ENCODE results near the gene RNU6-7.

RNU6-7 gene

GRCh38 chr14:32171469-32171868 is 30.4 kb upstream of the RNU6-7 start:
- Histone ChIP-seq H3K27me3 (replicated peaks; ENCODE audit: control insufficient read depth, insufficient read depth, low read length) (no peaks in the 10 kb centered on the region), H3K36me3 (ENCODE audit: control insufficient read depth, insufficient read depth, low read length) (no peaks in the 10 kb centered on the region), H3K4me3 (replicated peaks; ENCODE audit: low read depth, low read length) (no peak overlapping the region)
- DNase-seq (ENCODE audit: extremely low read depth, insufficient read length), result no peak
- TF ChIP-seq CTCF (IDR thresholded peaks at IDR 0.05; ENCODE audit: insufficient read depth, low read length, poor library complexity, severe bottlenecking), result no peak

GRCh38 chr14:32183151-32184058 is 18.4 kb upstream of the RNU6-7 start:
- DNase-seq (ENCODE audit: extremely low read depth, insufficient read length), result no peak
- no peaks in the 10 kb centered on the region for H3K36me3 ChIP-seq (ENCODE audit: control insufficient read depth, insufficient read depth, low read length)
- H3K4me3 ChIP-seq (replicated peaks; ENCODE audit: low read depth, low read length), result no peak overlapping the region
- H3K27me3 ChIP-seq (replicated peaks; ENCODE audit: control insufficient read depth, insufficient read depth, low read length), result no peaks in the 10 kb centered on the region
- TF ChIP-seq CTCF (IDR thresholded peaks at IDR 0.05; ENCODE audit: insufficient read depth, low read length, poor library complexity, severe bottlenecking), result no peak

- Histone ChIP-seq H3K27me3 (replicated peaks; ENCODE audit: control insufficient read depth, insufficient read depth, low read length) (no peaks in the 10 kb centered on the region), H3K36me3 (ENCODE audit: control insufficient read depth, insufficient read depth, low read length) (no peaks in the 10 kb centered on the region), H3K4me3 (replicated peaks; ENCODE audit: low read depth, low read length) (no peak overlapping the region)
- no peak for DNase-seq (ENCODE audit: extremely low read depth, insufficient read length)
- TF ChIP-seq CTCF (IDR thresholded peaks at IDR 0.05; ENCODE audit: insufficient read depth, low read length, poor library complexity, severe bottlenecking), result no peak
Observed at GRCh38 chr14:32185097-32185496, 16.7 kb upstream of the RNU6-7 start.

- Histone ChIP-seq H3K27me3 (replicated peaks; ENCODE audit: control insufficient read depth, insufficient read depth, low read length) (no peaks in the 10 kb centered on the region), H3K4me3 (replicated peaks; ENCODE audit: low read depth, low read length) (no peak overlapping the region), H3K36me3 (ENCODE audit: control insufficient read depth, insufficient read depth, low read length) (no peaks in the 10 kb centered on the region)
- no peak for TF ChIP-seq CTCF (IDR thresholded peaks at IDR 0.05; ENCODE audit: insufficient read depth, low read length, poor library complexity, severe bottlenecking)
- DNase-seq (ENCODE audit: extremely low read depth, insufficient read length), result peak; percentile 28
Observed at GRCh38 chr14:32186248-32186647, 15.6 kb upstream of the RNU6-7 start.

GRCh38 chr14:32189811-32190210 is 12.0 kb upstream of the RNU6-7 start:
- H3K36me3 ChIP-seq (ENCODE audit: control insufficient read depth, insufficient read depth, low read length), result no peaks in the 10 kb centered on the region
- DNase-seq (ENCODE audit: extremely low read depth, insufficient read length), result no peak
- H3K27me3 ChIP-seq (replicated peaks; ENCODE audit: control insufficient read depth, insufficient read depth, low read length), result no peaks in the 10 kb centered on the region
- H3K4me3 ChIP-seq (replicated peaks; ENCODE audit: low read depth, low read length), result no peak overlapping the region
- TF ChIP-seq CTCF (IDR thresholded peaks at IDR 0.05; ENCODE audit: insufficient read depth, low read length, poor library complexity, severe bottlenecking), result no peak

Data from GM06990 (cell line).